GM12874 (cell line): ENCODE results near the gene GALK1.

Source experiments
- CTCF ChIP-seq: IDR thresholded peaks from 2 replicates; pipeline ENCODE4 v1.5.1; 2011; ENCODE audit warnings: low read depth, mild to moderate bottlenecking, control low read depth, low read length, moderate library complexity; ENCODE audit not compliant: insufficient read depth

GALK1 gene

GRCh38 chr17:75808905-75809621, 44.1 kb upstream of the GALK1 start:
- no peak for TF ChIP-seq CTCF

- no peak for TF ChIP-seq CTCF
These were observed 43.5 kb upstream of the GALK1 start for GRCh38 chr17:75808549-75808904.

- no peak for TF ChIP-seq CTCF
These were observed 42.9 kb upstream of the GALK1 start for GRCh38 chr17:75807861-75808260.

DNA sequence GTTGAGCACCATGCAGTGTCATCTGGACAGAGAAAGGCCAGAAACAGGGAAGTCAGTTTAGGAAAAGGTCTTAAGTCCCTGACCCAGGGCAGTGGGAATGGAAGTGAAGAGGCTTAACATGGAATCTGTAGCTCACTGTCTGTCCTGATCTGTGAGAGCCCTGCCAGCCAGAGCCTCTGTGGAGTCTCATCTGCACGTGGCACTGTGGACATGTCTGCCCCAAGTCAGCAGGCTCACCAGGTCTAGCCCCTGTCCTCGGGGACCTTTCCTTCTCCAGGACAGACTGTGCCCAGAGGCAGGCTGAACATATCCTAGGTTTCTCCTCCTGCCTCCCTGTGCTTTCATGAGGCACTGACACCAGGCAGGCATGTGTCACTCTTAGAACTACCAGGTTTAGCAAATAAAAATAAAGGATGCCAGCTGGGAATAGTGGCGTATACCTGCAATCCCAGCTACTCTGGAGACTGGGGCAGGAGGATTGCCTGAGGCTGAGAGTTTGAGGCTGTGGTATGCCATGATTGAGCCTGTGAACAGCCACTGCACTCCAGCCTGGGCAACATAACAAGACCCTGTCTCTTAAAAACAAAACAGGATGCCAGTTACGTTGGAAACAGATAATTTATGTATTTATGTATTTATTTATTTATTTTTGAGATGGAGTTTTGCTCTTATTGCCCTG, 42.0 kb upstream of the GALK1 start:
- TF ChIP-seq CTCF: no peak

DNA sequence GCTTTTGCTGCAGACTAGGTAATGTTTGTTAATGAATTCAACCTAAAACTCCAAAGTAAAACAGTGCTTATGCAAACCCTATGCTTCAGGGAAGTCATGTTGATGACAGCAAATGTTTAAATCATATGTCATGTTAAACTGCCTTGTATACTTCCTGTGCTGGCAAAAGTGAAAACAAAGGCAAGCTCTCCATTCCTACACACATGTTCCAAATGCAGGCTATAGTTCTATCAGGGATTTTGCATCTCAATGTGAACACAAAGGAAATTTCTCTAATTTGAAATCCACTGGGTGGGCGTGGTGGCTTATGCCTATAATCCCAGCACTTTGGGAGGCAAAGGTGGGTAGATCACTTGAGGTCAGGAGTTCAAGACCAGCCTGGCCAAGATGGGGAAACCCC, 38.9 kb upstream of the GALK1 start:
- no peak for TF ChIP-seq CTCF

DNA sequence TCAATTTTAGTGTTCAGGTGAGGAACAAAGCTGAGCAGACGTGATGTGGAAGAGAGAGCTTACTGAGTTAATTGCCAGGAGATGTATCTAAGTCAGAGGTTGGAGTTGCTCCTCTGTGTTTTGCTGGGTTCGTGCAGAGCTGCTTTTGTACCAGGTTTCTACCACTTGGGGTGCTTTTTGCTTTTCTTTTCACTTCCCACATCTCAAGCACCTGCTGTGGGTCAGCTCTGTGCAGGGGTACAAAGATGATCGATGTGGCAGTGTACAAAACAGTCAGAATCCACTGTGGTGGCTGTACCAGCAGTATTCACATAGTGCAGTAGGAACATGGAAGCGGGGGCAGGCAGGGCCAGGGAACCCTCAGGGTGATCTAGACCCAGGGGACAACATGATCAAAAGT, 34.4 kb upstream of the GALK1 start:
- no peak for TF ChIP-seq CTCF

- TF ChIP-seq CTCF: no peak
These were observed 31.0 kb upstream of the GALK1 start for GRCh38 chr17:75795820-75796607.
